H1 (cell line): ENCODE results near the gene LIPC. TPM values are rescaled to one million over a fixed set of nuclear protein-coding genes. Genes with fewer than 3 reads are reported as not detected.

Experiments used
- CHD2 ChIP-seq: IDR thresholded peaks from 2 replicates; pipeline ENCODE4 v1.6.1; 2012; ENCODE audit warnings: low read length, improper control_type of control experiment
- PHF8 ChIP-seq: fragments of 200-600 bp; sonication (generic); conservative IDR thresholded peaks from 2 replicates; pipeline ENCODE4 v1.7.1; 2012; ENCODE audit warnings: low read depth, mild to moderate bottlenecking, inconsistent platforms, low read length, moderate library complexity
- POLR2A ChIP-seq, 2 experiments: IDR thresholded peaks; 1 replicate in 1 of 2; 2 replicates in 1 of 2; pipeline ENCODE4 v1.6.1; 2011; ENCODE audit warnings: low read depth in 2 of 2, low read length in 2 of 2, mild to moderate bottlenecking in 2 of 2; ENCODE audit errors: control extremely low read depth in 1 of 2
- SIRT6 ChIP-seq: IDR thresholded peaks from one replicate; pipeline ENCODE4 v1.7.1; 2012; ENCODE audit warnings: low read length, inconsistent platforms
- SP2 ChIP-seq: IDR thresholded peaks from 2 replicates; pipeline ENCODE4 v1.6.1; 2012; ENCODE audit warnings: mild to moderate bottlenecking, low read length, inconsistent platforms
- polyA plus RNA-seq, 7 experiments: library from polyadenylated mRNA; depleted of rRNA in 3 of 7; stranded (reverse) in 5 of 7; unstranded in 2 of 7; fragments of >200 nt in 5 of 7; fragments of 200-250 nt in 2 of 7; gene quantifications; 1 replicate in 5 of 7; 2 replicates in 1 of 7; 4 replicates in 1 of 7; pipeline versions ENCODE4 v1.2.1 to v1.2.3, GENCODE V29; 2011 to 2013; ENCODE audit warnings: missing spikeins in 2 of 7, mixed read lengths in 2 of 7
- total RNA-seq: library from RNA; stranded (reverse); fragmentation: NEBNext Ultra II Directional; extraction: Animal tissue kit (Norgen Biotek cat#: 25700); gene quantifications from 2 replicates; pipeline ENCODE4 v1.2.1, GENCODE V29; 2021
- TF ChIP-seq, protein P1 (sequence below): IDR thresholded peaks from 2 replicates; pipeline ENCODE4 v1.6.1; 2011; ENCODE audit warnings: low read length, improper control_type of control experiment
- TF ChIP-seq, protein P2 (sequence below): fragments of 300-600 bp; sonication (generic); IDR thresholded peaks from 2 replicates; pipeline ENCODE4 v1.7.1; 2012; ENCODE audit warnings: low read length, moderate library complexity, mild to moderate bottlenecking, inconsistent platforms; ENCODE audit not compliant: insufficient replicate concordance

LIPC gene
- total and polyA plus RNA-seq, 2 of the 8 experiments (the other 6 are each of a cell fraction or from before 2014, with no cell fraction given): not detected

DNA sequence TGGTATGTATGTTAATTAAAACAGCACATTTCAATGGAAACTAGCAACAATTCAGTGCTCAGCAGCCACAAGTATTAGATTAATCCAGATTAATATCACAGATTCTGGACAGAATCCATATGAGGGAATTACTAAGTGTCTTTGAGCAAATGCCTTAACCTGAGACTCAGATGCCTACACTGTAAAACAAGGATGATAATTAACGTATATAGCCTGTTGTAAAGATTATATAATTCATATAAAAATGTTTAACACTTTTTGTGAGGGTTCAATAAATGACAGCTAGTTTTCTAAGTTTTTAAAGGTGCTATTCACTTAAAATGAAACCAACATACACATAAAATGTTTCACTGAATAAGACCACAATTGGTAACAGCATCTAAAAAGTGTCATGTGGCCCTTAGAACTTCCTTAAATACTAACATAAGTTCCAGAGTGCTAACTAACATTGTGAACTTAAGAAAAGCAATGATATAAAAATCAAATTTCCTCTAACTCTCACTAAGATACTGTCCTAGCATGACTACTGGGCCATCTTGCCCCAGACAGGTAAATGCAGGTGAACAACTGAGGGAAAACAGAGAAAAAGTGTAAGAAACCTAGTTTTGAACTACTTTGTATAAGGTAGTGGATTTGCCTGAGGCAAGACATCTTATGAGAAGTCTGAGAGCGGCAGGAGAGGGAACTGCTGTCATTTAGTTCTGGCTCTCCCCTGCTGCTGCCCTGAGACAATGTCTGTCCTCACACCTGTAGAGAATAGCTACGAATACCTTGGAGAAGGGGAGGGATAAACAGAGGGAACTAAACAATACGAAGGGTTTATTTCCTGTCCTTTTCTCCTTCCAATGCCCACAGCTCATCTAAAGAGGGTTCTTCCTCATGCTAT, 166.4 kb downstream of the LIPC start (continued):
- TF ChIP-seq SP2 (no peak), CHD2 (no peak), PHF8 (no peak), SIRT6 (no peak), POLR2A (IDR thresholded peaks at IDR 0.05; ENCODE audit: control extremely low read depth in 1 of 2, low read depth in 2 of 2, low read length in 2 of 2) (no peak)
- TF ChIP-seq, protein P1, sequence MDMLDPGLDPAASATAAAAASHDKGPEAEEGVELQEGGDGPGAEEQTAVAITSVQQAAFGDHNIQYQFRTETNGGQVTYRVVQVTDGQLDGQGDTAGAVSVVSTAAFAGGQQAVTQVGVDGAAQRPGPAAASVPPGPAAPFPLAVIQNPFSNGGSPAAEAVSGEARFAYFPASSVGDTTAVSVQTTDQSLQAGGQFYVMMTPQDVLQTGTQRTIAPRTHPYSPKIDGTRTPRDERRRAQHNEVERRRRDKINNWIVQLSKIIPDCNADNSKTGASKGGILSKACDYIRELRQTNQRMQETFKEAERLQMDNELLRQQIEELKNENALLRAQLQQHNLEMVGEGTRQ: no peak
- TF ChIP-seq, protein P2, sequence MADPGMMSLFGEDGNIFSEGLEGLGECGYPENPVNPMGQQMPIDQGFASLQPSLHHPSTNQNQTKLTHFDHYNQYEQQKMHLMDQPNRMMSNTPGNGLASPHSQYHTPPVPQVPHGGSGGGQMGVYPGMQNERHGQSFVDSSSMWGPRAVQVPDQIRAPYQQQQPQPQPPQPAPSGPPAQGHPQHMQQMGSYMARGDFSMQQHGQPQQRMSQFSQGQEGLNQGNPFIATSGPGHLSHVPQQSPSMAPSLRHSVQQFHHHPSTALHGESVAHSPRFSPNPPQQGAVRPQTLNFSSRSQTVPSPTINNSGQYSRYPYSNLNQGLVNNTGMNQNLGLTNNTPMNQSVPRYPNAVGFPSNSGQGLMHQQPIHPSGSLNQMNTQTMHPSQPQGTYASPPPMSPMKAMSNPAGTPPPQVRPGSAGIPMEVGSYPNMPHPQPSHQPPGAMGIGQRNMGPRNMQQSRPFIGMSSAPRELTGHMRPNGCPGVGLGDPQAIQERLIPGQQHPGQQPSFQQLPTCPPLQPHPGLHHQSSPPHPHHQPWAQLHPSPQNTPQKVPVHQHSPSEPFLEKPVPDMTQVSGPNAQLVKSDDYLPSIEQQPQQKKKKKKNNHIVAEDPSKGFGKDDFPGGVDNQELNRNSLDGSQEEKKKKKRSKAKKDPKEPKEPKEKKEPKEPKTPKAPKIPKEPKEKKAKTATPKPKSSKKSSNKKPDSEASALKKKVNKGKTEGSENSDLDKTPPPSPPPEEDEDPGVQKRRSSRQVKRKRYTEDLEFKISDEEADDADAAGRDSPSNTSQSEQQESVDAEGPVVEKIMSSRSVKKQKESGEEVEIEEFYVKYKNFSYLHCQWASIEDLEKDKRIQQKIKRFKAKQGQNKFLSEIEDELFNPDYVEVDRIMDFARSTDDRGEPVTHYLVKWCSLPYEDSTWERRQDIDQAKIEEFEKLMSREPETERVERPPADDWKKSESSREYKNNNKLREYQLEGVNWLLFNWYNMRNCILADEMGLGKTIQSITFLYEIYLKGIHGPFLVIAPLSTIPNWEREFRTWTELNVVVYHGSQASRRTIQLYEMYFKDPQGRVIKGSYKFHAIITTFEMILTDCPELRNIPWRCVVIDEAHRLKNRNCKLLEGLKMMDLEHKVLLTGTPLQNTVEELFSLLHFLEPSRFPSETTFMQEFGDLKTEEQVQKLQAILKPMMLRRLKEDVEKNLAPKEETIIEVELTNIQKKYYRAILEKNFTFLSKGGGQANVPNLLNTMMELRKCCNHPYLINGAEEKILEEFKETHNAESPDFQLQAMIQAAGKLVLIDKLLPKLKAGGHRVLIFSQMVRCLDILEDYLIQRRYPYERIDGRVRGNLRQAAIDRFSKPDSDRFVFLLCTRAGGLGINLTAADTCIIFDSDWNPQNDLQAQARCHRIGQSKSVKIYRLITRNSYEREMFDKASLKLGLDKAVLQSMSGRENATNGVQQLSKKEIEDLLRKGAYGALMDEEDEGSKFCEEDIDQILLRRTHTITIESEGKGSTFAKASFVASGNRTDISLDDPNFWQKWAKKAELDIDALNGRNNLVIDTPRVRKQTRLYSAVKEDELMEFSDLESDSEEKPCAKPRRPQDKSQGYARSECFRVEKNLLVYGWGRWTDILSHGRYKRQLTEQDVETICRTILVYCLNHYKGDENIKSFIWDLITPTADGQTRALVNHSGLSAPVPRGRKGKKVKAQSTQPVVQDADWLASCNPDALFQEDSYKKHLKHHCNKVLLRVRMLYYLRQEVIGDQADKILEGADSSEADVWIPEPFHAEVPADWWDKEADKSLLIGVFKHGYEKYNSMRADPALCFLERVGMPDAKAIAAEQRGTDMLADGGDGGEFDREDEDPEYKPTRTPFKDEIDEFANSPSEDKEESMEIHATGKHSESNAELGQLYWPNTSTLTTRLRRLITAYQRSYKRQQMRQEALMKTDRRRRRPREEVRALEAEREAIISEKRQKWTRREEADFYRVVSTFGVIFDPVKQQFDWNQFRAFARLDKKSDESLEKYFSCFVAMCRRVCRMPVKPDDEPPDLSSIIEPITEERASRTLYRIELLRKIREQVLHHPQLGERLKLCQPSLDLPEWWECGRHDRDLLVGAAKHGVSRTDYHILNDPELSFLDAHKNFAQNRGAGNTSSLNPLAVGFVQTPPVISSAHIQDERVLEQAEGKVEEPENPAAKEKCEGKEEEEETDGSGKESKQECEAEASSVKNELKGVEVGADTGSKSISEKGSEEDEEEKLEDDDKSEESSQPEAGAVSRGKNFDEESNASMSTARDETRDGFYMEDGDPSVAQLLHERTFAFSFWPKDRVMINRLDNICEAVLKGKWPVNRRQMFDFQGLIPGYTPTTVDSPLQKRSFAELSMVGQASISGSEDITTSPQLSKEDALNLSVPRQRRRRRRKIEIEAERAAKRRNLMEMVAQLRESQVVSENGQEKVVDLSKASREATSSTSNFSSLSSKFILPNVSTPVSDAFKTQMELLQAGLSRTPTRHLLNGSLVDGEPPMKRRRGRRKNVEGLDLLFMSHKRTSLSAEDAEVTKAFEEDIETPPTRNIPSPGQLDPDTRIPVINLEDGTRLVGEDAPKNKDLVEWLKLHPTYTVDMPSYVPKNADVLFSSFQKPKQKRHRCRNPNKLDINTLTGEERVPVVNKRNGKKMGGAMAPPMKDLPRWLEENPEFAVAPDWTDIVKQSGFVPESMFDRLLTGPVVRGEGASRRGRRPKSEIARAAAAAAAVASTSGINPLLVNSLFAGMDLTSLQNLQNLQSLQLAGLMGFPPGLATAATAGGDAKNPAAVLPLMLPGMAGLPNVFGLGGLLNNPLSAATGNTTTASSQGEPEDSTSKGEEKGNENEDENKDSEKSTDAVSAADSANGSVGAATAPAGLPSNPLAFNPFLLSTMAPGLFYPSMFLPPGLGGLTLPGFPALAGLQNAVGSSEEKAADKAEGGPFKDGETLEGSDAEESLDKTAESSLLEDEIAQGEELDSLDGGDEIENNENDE: no peak
- TF ChIP-seq, all 59 proteins: peak for 0
